Non-pigmented ciliary epithelial cell (primary cell): ENCODE results near the gene LITAF.
"Not testable (repeated sequence)": the region's sequence is repeated elsewhere in the genome, so short reads cannot be mapped to it uniquely, and the experiment has no call there.

Source experiments
- DNase-seq: peaks from one replicate; pipeline ENCODE4 v3.0.0-alpha.2; 2010; ENCODE audit warnings: low read depth

Gene LITAF

GRCh38 chr16:11515540-11516430, 70.9 kb downstream of the LITAF start:
- no peak for DNase-seq

- DNase-seq = no peak
Observed at GRCh38 chr16:11514283-11514682, 72.4 kb downstream of the LITAF start.

- not testable (repeated sequence) for DNase-seq
Observed at GRCh38 chr16:11513366-11513765, 73.4 kb downstream of the LITAF start.

DNA sequence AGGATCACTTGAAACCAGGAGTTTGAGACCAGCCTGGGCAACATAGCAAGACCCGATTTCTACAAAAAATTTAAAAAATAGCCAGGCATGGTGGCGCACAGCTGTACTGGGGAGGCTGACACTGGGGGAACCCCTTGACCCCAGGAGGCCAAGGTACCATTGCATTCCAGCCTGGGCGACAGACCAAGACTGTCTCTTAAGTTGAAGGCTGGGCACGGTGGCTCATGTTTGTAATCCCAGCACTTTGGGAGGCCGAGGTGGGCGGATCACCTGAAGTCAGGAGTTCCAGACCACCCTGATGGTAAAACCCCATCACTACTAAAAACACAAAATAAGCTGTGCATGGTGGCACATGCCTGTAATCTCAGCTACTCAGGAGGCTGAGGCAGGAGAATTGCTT, 74.9 kb downstream of the LITAF start:
- no peak for DNase-seq

DNA sequence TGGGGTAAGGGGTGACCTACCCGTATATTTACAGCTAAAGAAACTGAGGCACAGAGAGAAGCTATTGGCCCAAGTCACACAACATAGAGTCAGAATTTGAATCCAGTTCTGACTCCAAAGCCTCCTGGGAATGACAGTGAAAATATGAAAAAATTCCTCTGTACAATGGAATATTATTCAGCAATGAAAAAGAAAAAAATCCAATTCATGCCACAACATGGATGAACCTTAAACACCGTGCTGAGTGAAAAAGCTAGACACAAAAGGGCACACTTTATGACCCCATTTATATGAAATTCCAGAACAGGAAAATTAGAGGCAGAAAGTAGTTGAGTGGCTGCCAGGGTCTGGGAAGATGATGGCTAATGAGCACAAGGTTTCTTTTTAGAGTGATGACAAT, 75.4 kb downstream of the LITAF start:
- no peak for DNase-seq

GRCh38 chr16:11510178-11510973, 76.3 kb downstream of the LITAF start:
- DNase-seq = no peak

DNA sequence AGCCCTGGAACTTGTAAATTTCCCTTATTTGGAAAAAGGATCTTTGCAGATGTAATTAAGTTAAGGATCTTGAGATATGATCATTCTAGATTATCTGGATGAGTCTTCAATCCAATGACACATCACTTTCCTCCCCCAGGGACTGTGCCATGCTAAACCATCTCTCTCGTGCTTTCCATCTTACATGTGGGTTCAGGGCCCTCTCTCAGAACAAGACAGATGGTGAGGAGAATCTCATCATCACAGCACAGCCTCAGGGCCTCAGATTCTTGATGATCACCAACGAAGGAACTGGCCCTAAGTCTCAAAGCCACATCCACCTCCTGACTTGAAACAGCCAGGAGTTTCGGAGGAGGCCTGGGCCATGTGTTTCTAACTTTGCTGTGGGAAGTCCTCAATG, 78.7 kb downstream of the LITAF start:
- DNase-seq = no peak

- DNase-seq = no peak
Observed at GRCh38 chr16:11507350-11507749, 79.4 kb downstream of the LITAF start.

GRCh38 chr16:11506741-11507305, 79.9 kb downstream of the LITAF start:
- DNase-seq = no peak

- DNase-seq = not testable (repeated sequence)
Observed at GRCh38 chr16:11504261-11504660, 82.5 kb downstream of the LITAF start.

GRCh38 chr16:11503566-11503965, 83.2 kb downstream of the LITAF start:
- no peak for DNase-seq

DNA sequence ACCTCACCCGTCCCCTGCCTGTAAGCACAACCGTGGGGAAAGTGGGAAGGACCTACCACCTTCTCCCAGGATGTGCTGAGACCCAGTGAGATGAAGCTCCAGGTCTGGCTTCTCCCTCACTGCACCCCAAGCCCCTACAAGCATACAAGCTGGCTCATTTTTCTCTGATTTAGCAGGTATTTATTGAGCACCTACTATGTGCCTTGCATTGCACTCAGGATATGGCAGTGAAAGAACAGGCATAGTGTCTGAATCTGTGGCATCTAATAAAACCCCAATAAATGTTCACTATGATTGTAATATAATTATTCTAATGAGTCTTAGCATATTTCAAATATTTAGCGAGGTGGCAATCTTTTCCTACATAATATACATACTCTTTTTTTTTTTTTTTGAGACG, 84.5 kb downstream of the LITAF start:
- no peak for DNase-seq

GRCh38 chr16:11501632-11502031, 85.1 kb downstream of the LITAF start:
- DNase-seq = no peak

DNA sequence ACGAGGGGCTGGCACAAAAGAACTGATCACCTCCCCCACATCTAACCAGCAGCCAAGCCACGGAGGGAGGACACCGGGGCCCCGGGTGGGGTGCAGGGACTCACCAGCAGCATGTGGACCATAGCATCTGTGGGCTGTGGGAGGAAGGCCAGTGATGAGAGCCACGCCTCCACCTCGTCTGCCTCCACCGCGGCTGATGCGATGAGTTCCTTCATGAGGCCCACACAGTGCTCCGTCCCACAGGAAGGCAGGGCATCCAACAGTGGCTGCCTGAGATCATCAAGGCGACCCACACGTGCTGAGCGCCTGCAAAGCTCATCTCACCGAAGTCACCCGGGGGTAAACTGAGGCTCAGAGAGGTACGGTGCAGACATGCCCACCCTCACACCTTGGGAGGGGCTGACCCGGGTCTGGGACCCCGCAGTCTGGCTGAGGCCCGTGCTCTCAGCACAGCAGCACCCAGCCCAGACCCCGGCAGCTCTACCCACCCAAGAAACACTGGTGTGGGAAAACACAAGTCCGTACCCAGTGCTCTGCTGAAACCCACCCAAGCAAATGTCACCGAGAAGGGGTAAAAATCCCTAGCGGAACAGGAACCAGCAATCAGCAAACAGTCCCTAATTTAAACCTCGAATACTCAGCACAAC, 85.9 kb downstream of the LITAF start:
- DNase-seq = no peak

- no peak for DNase-seq
Observed at GRCh38 chr16:11499295-11500089, 87.2 kb downstream of the LITAF start.

- no peak for DNase-seq
Observed at GRCh38 chr16:11498683-11499082, 88.0 kb downstream of the LITAF start.

DNA sequence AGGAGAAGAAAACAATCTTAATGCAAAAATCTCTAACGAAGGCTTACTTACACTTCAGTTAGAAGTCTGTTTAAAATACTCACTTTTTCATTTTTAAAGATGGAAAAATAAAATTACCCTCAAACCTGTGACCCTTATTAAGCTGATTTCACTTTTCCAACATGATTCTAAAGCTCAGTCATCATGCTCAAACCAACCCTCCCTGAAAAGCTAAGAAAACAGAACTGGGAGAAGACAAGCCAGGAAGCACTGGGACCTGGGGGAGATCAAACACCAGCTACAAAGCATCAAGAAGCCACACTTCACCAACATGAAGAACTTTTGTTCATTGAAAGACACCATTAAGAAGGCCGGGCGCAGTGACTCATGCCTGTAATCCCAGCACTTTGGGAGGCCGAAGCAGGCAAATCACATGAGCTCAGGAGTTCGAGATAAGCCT, 88.8 kb downstream of the LITAF start:
- no peak for DNase-seq
